HFFc6 (cell line): Measurements from ENCODE around the gene ASPG. TPM values are rescaled to one million over a fixed set of nuclear protein-coding genes. Genes with fewer than 3 reads are reported as not detected.

Experiments used
- DNase-seq: peaks from one replicate; pipeline ENCODE4 v3.0.0-alpha.2; 2018
- H3K27ac Mint-ChIP-seq: 2 replicates; pipeline ENCODE4 v1.8.0; 2020; ENCODE audit warnings: mild to moderate bottlenecking, mixed read lengths
- H3K27me3 Mint-ChIP-seq: 2 replicates; pipeline ENCODE4 v1.8.0; 2021; ENCODE audit warnings: mild to moderate bottlenecking, moderate library complexity, mixed read lengths; ENCODE audit not compliant: insufficient read depth
- H3K36me3 Mint-ChIP-seq: 2 replicates; pipeline ENCODE4 v1.8.0; 2021; ENCODE audit warnings: low read depth, mixed read lengths
- H3K4me1 Mint-ChIP-seq: 2 replicates; pipeline ENCODE4 v1.8.0; 2020; ENCODE audit warnings: low read depth, mixed read lengths
- H3K4me3 Mint-ChIP-seq: 2 replicates; pipeline ENCODE4 v1.8.0; 2020; ENCODE audit warnings: mild to moderate bottlenecking, moderate library complexity, mixed read lengths
- H3K9me3 Mint-ChIP-seq: 2 replicates; pipeline ENCODE4 v1.8.0; 2020; ENCODE audit warnings: mild to moderate bottlenecking, mixed read lengths
- CTCF ChIP-seq: fragments of 200-600 bp; sonication (generic); IDR thresholded peaks from 2 replicates; pipeline ENCODE4 v1.5.0; 2021; ENCODE audit warnings: antibody characterized with exemption, mild to moderate bottlenecking
- total RNA-seq, 6 experiments: library from RNA; stranded (reverse); fragmentation: NEBNext Ultra II Directional; extraction: Animal tissue kit (Norgen Biotek cat#: 25700); gene quantifications; 2 replicates in 1 of 6; 3 replicates in 5 of 6; pipeline ENCODE4 v1.2.3, GENCODE V29; 2021

ASPG gene
- total RNA-seq, 6 experiments from 2014 or later = not detected

DNA sequence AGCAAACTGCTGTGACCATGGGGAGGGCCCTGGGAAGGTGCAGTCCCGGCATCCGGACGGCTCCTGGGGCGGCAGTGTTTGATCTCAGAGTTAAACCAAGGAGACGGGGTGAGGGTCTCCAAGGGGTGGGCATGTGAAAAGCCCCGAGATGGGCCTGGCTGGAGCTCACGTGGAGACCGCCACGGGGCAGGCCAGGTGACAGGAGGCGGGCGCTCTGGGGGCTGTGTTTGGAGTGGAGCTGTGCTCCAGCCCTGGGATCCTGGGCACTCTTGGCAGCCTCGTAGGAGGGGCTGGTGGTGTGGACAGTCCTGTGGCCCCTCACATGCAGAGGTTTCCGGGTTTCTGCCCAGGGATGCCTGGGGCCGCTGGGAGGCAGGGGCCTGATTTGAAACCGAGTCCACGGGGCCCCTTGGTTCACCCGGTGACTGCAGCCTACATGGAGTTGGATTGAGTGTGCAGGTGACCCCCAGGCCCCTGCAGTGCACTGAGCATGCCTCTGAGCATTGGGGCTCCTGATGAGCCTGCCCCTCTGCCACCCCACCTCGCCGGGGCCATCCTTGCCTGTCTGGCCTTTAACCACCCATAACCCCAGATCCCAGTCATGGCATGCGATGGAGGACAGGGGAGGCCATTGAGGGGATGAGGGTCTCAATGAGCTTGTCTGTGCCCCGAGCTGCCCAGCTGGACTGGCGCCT lies 61.3 kb downstream of the ASPG start:
- H3K36me3 Mint-ChIP-seq = no peaks in the 10 kb centered on the region
- H3K9me3 Mint-ChIP-seq = no peaks in the 10 kb centered on the region
- H3K4me3 Mint-ChIP-seq = no peak overlapping the region
- no peaks in the 10 kb centered on the region for H3K4me1 Mint-ChIP-seq
- no peak for DNase-seq
- H3K27me3 Mint-ChIP-seq = peaks cover 22% of the 10 kb centered on the region
- TF ChIP-seq CTCF = no peak
- no peak overlapping the region for H3K27ac Mint-ChIP-seq

GRCh38 chr14:104147346-104148125 lies 62.0 kb downstream of the ASPG start:
- no peaks in the 10 kb centered on the region for H3K4me1 Mint-ChIP-seq
- no peaks in the 10 kb centered on the region for H3K9me3 Mint-ChIP-seq
- TF ChIP-seq CTCF = no peak
- no peaks in the 10 kb centered on the region for H3K36me3 Mint-ChIP-seq
- DNase-seq = no peak
- peaks cover 18% of the 10 kb centered on the region for H3K27me3 Mint-ChIP-seq
- H3K4me3 Mint-ChIP-seq = no peak overlapping the region
- H3K27ac Mint-ChIP-seq = no peak overlapping the region

GRCh38 chr14:104148433-104149277 lies 63.2 kb downstream of the ASPG start:
- no peak overlapping the region for H3K27ac Mint-ChIP-seq
- no peak for TF ChIP-seq CTCF
- H3K36me3 Mint-ChIP-seq = no peaks in the 10 kb centered on the region
- no peaks in the 10 kb centered on the region for H3K9me3 Mint-ChIP-seq
- no peak overlapping the region for H3K4me3 Mint-ChIP-seq
- no peaks in the 10 kb centered on the region for H3K4me1 Mint-ChIP-seq
- peaks cover 18% of the 10 kb centered on the region for H3K27me3 Mint-ChIP-seq
- DNase-seq = no peak

DNA sequence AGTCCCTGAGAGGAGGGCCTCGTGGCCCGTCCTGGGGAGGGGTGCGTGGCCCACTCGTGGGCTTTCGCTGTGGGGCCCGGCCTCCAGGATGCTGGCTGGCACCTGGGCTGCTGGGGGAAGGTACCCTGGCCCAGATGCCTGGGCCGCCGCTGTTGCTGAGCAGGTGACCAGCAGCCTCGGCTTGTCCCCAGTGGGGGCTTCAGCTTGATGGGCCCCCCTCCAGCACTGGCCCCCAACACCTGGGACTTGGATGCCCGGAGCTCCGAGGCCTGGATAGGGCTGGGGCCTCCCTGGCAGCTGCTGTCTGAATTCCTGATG lies 63.7 kb downstream of the ASPG start:
- Mint-ChIP-seq H3K4me1 (no peaks in the 10 kb centered on the region), H3K9me3 (peaks cover 4% of the 10 kb centered on the region; the same call in 1 of the 2 replicates), H3K27ac (no peak overlapping the region), H3K36me3 (no peaks in the 10 kb centered on the region), H3K27me3 (peaks cover 18% of the 10 kb centered on the region), H3K4me3 (no peak overlapping the region)
- no peak for TF ChIP-seq CTCF
- DNase-seq = no peak

- H3K4me3 Mint-ChIP-seq = no peak overlapping the region
- H3K27ac Mint-ChIP-seq = no peak overlapping the region
- DNase-seq = no peak
- H3K4me1 Mint-ChIP-seq = no peaks in the 10 kb centered on the region
- H3K27me3 Mint-ChIP-seq = peaks cover 16% of the 10 kb centered on the region
- H3K9me3 Mint-ChIP-seq = peaks cover 4% of the 10 kb centered on the region; the same call in 1 of the 2 replicates
- H3K36me3 Mint-ChIP-seq = no peaks in the 10 kb centered on the region
- TF ChIP-seq CTCF = no peak
These were observed 64.2 kb downstream of the ASPG start for GRCh38 chr14:104149617-104150135.
